Small intestine (tissue), 7 donors: ENCODE results near the gene EDAR. TPM values are rescaled to one million over a fixed set of nuclear protein-coding genes. Genes with fewer than 3 reads are reported as not detected.

Experiments
- DNase-seq, 2 donors: peaks; one replicate each; pipeline versions ENCODE4 v3.0.0 to v3.0.0-alpha.2; 2013
- FAIRE-seq: peaks from 2 replicates; lab custom pipeline; 2012; peaks lifted over from hg19 to GRCh38; lab: Jason Lieb, UNC
- H3K27ac ChIP-seq, 3 donors: one replicate each; pipeline ENCODE4 v1.5.1; 2013; ENCODE audit warnings: low read length in 2 of 3, mild to moderate bottlenecking in 2 of 3, control low read depth in 1 of 3, inconsistent platforms in 1 of 3, low read depth in 1 of 3, moderate library complexity in 1 of 3
- H3K27me3 ChIP-seq, 3 donors: one replicate each; pipeline ENCODE4 v1.6.1; 2013; ENCODE audit warnings: low read length in 3 of 3, inconsistent platforms in 1 of 3; ENCODE audit not compliant: control insufficient read depth in 3 of 3, insufficient read depth in 3 of 3
- H3K36me3 ChIP-seq, 3 donors: one replicate each; pipeline ENCODE4 v1.6.1; 2013; ENCODE audit warnings: low read length in 3 of 3, inconsistent platforms in 1 of 3, low read depth in 1 of 3, mild to moderate bottlenecking in 1 of 3, moderate library complexity in 1 of 3; ENCODE audit not compliant: control insufficient read depth in 3 of 3, insufficient read depth in 2 of 3
- H3K4me1 ChIP-seq, 3 donors: one replicate each; pipeline ENCODE4 v1.6.1; 2013; ENCODE audit warnings: low read length in 2 of 3, inconsistent platforms in 1 of 3, low read depth in 1 of 3, mild to moderate bottlenecking in 1 of 3, moderate library complexity in 1 of 3; ENCODE audit not compliant: control insufficient read depth in 3 of 3, insufficient read depth in 2 of 3
- H3K4me3 ChIP-seq, 3 donors: one replicate each; pipeline ENCODE4 v1.5.1; 2013; ENCODE audit warnings: low read length in 3 of 3, control low read depth in 1 of 3, inconsistent platforms in 1 of 3, low read depth in 1 of 3, mild to moderate bottlenecking in 1 of 3, moderate library complexity in 1 of 3
- H3K9me3 ChIP-seq, 2 donors: one replicate each; pipeline ENCODE4 v1.6.1; 2013; ENCODE audit warnings: low read depth in 1 of 2, low read length in 1 of 2; ENCODE audit not compliant: control insufficient read depth in 2 of 2, insufficient read depth in 1 of 2
- WGBS, 3 donors: extraction: QIAGEN DNeasy Blood & Tissue Kit; methylation state at CpG; one replicate each; pipeline ENCODE4 v1.1.7; 2013; 5-methylcytosine and 5-hydroxymethylcytosine counted together
- polyA plus RNA-seq, 4 donors: library from polyadenylated mRNA; stranded (reverse) in 3 of 4; unstranded in 1 of 4; fragments of 200-250 nt in 3 of 4; fragments of 120-200 nt in 1 of 4; gene quantifications; one replicate each; pipeline versions ENCODE4 v1.2.1 to v1.2.3, GENCODE V29; 2013
- donor health status: healthy with polysubstance abuse.
- donor health status: control.
- donor health status: control.
- donor health status: Bipolar disorder and iron deficiency.
- donor health status: healthy.

The EDAR gene
- polyA plus RNA-seq, 4 donors = 0.09 to 1.8 TPM; not detected in 2

DNA sequence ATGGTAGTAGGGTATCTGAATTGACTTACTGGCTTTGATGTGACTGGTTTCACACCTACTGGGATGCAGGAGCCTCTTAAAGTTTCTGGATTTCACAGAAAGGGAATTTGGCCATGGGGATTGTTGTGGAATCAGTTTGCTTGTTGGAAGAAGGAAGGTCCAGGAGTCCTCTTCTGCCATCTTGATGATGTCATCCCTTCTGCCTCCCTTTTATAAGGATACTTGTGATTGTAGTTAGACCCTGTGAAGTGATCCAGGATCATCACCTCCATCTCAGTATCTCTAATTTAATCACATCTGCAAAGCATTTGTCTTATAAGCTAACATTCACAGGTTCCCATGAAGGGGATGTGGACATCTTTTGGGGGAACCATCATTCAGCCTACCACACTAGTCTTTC is 123.0 kb downstream of the EDAR start:
- no peak for DNase-seq
- no peak for FAIRE-seq
- H3K4me1 ChIP-seq = no peaks in the 10 kb centered on the region
- no peaks in the 10 kb centered on the region for H3K27me3 ChIP-seq
- H3K4me3 ChIP-seq = no peak overlapping the region
- H3K36me3 ChIP-seq = peaks cover 3 to 5% (median 4%) of the 10 kb centered on the region in 3 donors
- H3K27ac ChIP-seq = no peak overlapping the region
- peaks cover 0 to 8% of the 10 kb centered on the region in 2 donors for H3K9me3 ChIP-seq

DNA sequence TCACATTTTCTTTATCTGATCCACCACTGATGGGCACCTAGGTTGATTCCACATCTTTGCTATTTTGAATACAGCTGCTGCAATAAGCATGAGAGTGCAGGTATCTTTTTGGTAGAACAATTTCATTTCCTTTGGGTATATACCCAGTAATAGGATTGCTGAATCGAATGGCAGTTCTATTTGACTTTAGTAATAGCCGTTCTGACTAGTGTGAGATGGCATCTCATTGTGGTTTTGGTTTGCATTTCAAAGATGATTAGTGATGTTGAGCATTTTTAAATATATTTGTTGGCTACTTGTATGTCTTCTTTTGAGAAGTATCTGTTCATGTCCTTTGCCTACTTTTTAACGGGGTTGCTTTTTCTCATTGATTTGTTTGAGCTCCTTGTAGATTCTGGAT is 130.1 kb downstream of the EDAR start:
- no peaks in the 10 kb centered on the region for H3K9me3 ChIP-seq
- H3K27ac ChIP-seq = no peak overlapping the region
- DNase-seq (no peak), FAIRE-seq (no peak)
- WGBS, 3 donors = 80 to 94% (median 92%) methylated on average over 3 of the region's 3 CpGs
- H3K36me3 ChIP-seq = no peaks in the 10 kb centered on the region
- no peaks in the 10 kb centered on the region for H3K4me1 ChIP-seq
- H3K4me3 ChIP-seq = no peak overlapping the region
- H3K27me3 ChIP-seq = no peaks in the 10 kb centered on the region

GRCh38 chr2:108855194-108855593 is 133.8 kb downstream of the EDAR start:
- 12 to 38% (median 37%) methylated on average over 1 of the region's 1 CpG for WGBS, 3 donors
- peak; percentile 8 to 43 for DNase-seq

DNA sequence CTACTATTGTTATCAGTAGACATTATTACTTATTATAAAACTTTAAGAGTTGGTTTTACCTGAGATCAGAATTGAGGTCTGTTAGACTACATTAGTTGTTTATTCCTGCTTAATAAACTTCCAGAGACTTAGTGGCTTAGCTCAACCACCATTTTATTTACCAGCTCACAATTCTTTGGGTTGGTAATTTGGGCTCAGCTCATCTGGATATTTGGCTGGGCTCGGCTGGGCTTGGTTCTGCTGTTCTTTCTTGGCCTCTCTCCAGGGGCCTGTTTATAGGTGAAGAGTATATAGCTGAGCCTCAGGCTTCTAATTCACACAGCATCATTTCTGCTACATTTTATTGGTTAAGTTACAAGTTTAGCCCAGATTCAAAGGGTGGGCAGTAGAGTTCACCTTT is 134.5 kb downstream of the EDAR start:
- no peaks in the 10 kb centered on the region for H3K27me3 ChIP-seq
- 70 to 88% (median 81%) methylated on average over 1 of the region's 1 CpG for WGBS, 3 donors
- H3K4me3 ChIP-seq = no peak overlapping the region
- H3K9me3 ChIP-seq = no peaks in the 10 kb centered on the region
- H3K27ac ChIP-seq = no peak overlapping the region
- H3K36me3 ChIP-seq = peaks cover 0 to 6% (median 0%) of the 10 kb centered on the region in 3 donors
- FAIRE-seq (no peak), DNase-seq (no peak)
- no peaks in the 10 kb centered on the region for H3K4me1 ChIP-seq

More at GRCh38 chr2:108855194-108855593, 133.8 kb downstream of the EDAR start:
- Histone ChIP-seq H3K36me3 (peaks cover 0 to 2% (median 0%) of the 10 kb centered on the region in 3 donors), H3K27me3 (no peaks in the 10 kb centered on the region), H3K4me1 (no peaks in the 10 kb centered on the region), H3K27ac (no peak overlapping the region), H3K4me3 (no peak overlapping the region), H3K9me3 (no peaks in the 10 kb centered on the region)
- FAIRE-seq = peak; percentile 85

DNA sequence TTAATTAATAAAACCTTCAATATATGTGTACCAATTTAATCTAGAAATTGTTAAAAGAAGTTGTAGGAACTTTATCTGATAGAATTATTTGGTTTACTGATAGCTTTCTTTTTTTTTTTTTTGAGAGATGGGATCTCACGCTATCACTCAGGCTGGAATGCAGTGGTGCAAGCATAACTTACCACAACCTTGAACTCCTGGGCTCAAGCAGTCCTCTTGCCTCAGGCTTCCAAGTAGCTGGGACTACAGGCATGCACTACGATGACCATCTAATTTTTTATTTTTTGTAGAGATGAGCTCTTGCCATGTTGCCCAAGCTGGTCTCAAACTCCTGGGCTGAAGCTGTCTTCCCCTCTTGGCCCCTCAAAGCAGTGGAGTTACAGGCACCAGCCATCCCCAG is 135.6 kb downstream of the EDAR start:
- no peak for DNase-seq
- no peaks in the 10 kb centered on the region for H3K9me3 ChIP-seq
- FAIRE-seq = no peak
- H3K27ac ChIP-seq = no peak overlapping the region
- peaks cover 0 to 6% (median 0%) of the 10 kb centered on the region in 3 donors for H3K36me3 ChIP-seq
- H3K4me3 ChIP-seq = no peak overlapping the region
- 79 to 96% (median 85%) methylated on average over 2 of the region's 2 CpGs for WGBS, 3 donors
- no peaks in the 10 kb centered on the region for H3K4me1 ChIP-seq
- H3K27me3 ChIP-seq = no peaks in the 10 kb centered on the region

- Histone ChIP-seq H3K4me1 (no peaks in the 10 kb centered on the region), H3K9me3 (no peaks in the 10 kb centered on the region), H3K27ac (no peak overlapping the region), H3K27me3 (no peaks in the 10 kb centered on the region), H3K4me3 (no peak overlapping the region), H3K36me3 (peaks cover 0 to 6% (median 0%) of the 10 kb centered on the region in 3 donors)
- 96 to 98% (median 98%) methylated on average over 3 of the region's 3 CpGs for WGBS, 3 donors
- DNase-seq (no peak), FAIRE-seq (no peak)
Measured at GRCh38 chr2:108852375-108852774, 136.6 kb downstream of the EDAR start.

DNA sequence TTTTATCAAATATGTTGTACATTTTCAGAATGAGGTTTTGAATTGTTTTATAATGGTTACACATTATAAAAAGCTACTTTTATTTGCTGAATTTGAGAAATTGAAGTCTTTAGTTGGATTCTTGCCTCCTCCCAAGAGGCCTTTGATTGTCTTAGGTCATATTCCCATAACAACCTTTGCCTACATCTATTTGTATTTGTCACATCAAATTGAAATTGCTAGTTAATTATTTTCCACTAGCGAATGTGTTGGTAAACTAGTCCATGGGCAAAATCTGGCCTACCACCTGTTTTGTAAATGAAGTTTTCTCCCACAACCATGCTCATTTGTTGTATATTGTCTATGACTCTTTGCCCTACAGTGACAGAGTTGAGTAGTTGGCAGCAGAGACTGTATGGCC is 142.0 kb downstream of the EDAR start:
- Histone ChIP-seq H3K36me3 (peaks cover 0 to 6% (median 0%) of the 10 kb centered on the region in 3 donors), H3K4me3 (no peak overlapping the region), H3K4me1 (no peaks in the 10 kb centered on the region), H3K9me3 (no peaks in the 10 kb centered on the region), H3K27ac (no peak overlapping the region), H3K27me3 (no peaks in the 10 kb centered on the region)
- DNase-seq (no peak), FAIRE-seq (no peak)
- 40 to 75% (median 43%) methylated on average over 1 of the region's 1 CpG for WGBS, 3 donors

DNA sequence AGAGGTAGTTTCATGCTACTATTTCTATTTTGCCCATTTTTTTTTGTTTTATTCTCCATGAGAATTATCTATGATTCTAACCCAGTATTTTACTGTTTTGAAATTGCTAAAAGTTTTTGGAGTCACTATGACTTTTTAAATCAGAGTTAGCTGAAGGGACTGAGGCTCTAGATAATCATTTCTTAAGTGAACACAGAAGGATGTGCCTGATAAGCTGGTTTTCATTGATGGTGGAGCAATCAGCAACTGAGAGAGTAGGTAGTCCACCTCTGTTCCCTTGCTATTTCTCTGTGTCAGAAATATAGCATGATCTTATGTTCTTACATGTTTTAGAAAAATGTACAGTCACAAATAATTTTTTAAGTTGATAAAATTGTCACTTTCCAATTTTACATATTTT is 143.1 kb downstream of the EDAR start:
- Histone ChIP-seq H3K4me3 (no peak overlapping the region), H3K9me3 (peaks cover 0 to 1% of the 10 kb centered on the region in 2 donors), H3K27me3 (no peaks in the 10 kb centered on the region), H3K27ac (no peak overlapping the region), H3K36me3 (peaks cover 0 to 4% (median 0%) of the 10 kb centered on the region in 3 donors), H3K4me1 (no peaks in the 10 kb centered on the region)
- no peak for FAIRE-seq
- no peak for DNase-seq
